ENCODE measurements around the gene POC1A.

DNA sequence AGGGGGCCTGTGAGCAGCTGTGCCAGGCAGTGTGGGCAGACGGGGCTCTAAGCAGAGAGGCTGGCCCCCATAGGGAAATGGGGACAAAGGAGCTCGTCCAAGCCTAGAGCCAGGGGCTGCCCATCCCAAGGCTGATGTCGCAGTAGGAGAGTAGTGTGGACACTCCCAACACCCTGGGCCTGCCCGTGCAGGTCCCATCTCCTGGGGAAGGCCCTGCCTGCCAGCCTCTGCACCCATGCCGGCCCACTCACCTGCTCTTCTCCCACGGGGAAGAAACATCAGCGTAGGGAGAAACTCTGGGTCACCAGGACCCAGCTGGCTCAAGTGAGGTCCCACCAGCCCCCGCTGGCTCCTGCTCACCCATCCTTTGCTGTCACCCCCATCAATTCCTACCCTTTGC is 87.2 kb downstream of the POC1A start:
- TF ChIP-seq, protein P1, sequence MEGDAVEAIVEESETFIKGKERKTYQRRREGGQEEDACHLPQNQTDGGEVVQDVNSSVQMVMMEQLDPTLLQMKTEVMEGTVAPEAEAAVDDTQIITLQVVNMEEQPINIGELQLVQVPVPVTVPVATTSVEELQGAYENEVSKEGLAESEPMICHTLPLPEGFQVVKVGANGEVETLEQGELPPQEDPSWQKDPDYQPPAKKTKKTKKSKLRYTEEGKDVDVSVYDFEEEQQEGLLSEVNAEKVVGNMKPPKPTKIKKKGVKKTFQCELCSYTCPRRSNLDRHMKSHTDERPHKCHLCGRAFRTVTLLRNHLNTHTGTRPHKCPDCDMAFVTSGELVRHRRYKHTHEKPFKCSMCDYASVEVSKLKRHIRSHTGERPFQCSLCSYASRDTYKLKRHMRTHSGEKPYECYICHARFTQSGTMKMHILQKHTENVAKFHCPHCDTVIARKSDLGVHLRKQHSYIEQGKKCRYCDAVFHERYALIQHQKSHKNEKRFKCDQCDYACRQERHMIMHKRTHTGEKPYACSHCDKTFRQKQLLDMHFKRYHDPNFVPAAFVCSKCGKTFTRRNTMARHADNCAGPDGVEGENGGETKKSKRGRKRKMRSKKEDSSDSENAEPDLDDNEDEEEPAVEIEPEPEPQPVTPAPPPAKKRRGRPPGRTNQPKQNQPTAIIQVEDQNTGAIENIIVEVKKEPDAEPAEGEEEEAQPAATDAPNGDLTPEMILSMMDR (IDR thresholded peaks at IDR 0.05; ENCODE audit: low read depth, low read length): no peak
- TF ChIP-seq EZH2phosphoT487 (IDR thresholded peaks at IDR 0.05; ENCODE audit: low read depth): no peak
